Activated CD4-positive, alpha-beta T cell treated with anti-CD3 and anti-CD28 coated beads for 24 hours (primary cell): ENCODE measurements around the gene PADI1.

Experiments used
- DNase-seq, 2 donors: peaks; one replicate each; pipeline ENCODE4 v3.0.0-alpha.2; 2020; ENCODE audit warnings: low read depth in 2 of 2

The PADI1 gene

GRCh38 chr1:17196496-17197185 lies 8.3 kb upstream of the PADI1 start:
- DNase-seq: no peak

- no peak for DNase-seq
These were observed 7.2 kb upstream of the PADI1 start for GRCh38 chr1:17197696-17198095.

- no peak for DNase-seq
These were observed 6.3 kb upstream of the PADI1 start for GRCh38 chr1:17198476-17199258.

GRCh38 chr1:17199267-17200044 lies 5.5 kb upstream of the PADI1 start:
- no peak for DNase-seq

- DNase-seq: no peak
These were observed 4.7 kb upstream of the PADI1 start for GRCh38 chr1:17200246-17200645.

- DNase-seq: no peak
These were observed 4.2 kb upstream of the PADI1 start for GRCh38 chr1:17200756-17201155.

GRCh38 chr1:17201201-17202021 lies 3.5 kb upstream of the PADI1 start:
- no peak for DNase-seq

GRCh38 chr1:17205652-17206051 lies 724 bp downstream of the PADI1 start:
- no peak for DNase-seq

GRCh38 chr1:17206196-17206595 lies 1.3 kb downstream of the PADI1 start:
- DNase-seq: no peak

GRCh38 chr1:17207046-17207445 lies 2.1 kb downstream of the PADI1 start:
- no peak for DNase-seq

GRCh38 chr1:17207540-17207939 lies 2.6 kb downstream of the PADI1 start:
- DNase-seq: no peak

- peak; percentile 31 to 44 for DNase-seq
These were observed 3.1 kb downstream of the PADI1 start for GRCh38 chr1:17207966-17208418.

GRCh38 chr1:17208546-17208945 lies 3.6 kb downstream of the PADI1 start:
- DNase-seq: no peak

GRCh38 chr1:17209430-17209829 lies 4.5 kb downstream of the PADI1 start:
- no peak for DNase-seq

- no peak for DNase-seq
These were observed 5.2 kb downstream of the PADI1 start for GRCh38 chr1:17210176-17210575.

- no peak for DNase-seq
These were observed 6.4 kb downstream of the PADI1 start for GRCh38 chr1:17211377-17211776.

GRCh38 chr1:17212009-17212408 lies 7.1 kb downstream of the PADI1 start:
- no peak for DNase-seq

- peak; percentile 10 to 38 for DNase-seq
These were observed 7.7 kb downstream of the PADI1 start for GRCh38 chr1:17212487-17213121.

GRCh38 chr1:17213148-17213781 lies 8.3 kb downstream of the PADI1 start:
- DNase-seq: no peak

- DNase-seq: no peak
These were observed 8.8 kb downstream of the PADI1 start for GRCh38 chr1:17213782-17214148.
